Endothelial cell (in vitro differentiated cells): ENCODE data around the gene CKS1B. TPM values are rescaled to one million over a fixed set of nuclear protein-coding genes. Genes with fewer than 3 reads are reported as not detected.

Source experiments
- DNase-seq: peaks from one replicate; pipeline ENCODE4 v3.0.0; 2021; ENCODE audit warnings: low spot score
- H3K27ac Mint-ChIP-seq: one replicate; pipeline ENCODE4 v1.8.0; 2021; ENCODE audit warnings: mixed read lengths, inconsistent platforms; ENCODE audit not compliant: unreplicated experiment
- H3K27me3 Mint-ChIP-seq: one replicate; pipeline ENCODE4 v1.8.0; 2021; ENCODE audit warnings: mild to moderate bottlenecking, moderate library complexity, mixed read lengths, inconsistent platforms; ENCODE audit not compliant: unreplicated experiment
- H3K36me3 Mint-ChIP-seq: one replicate; pipeline ENCODE4 v1.8.0; 2021; ENCODE audit warnings: mild to moderate bottlenecking, low read depth, mixed read lengths, inconsistent platforms; ENCODE audit not compliant: unreplicated experiment
- H3K4me1 Mint-ChIP-seq: one replicate; pipeline ENCODE4 v1.8.0; 2021; ENCODE audit warnings: mild to moderate bottlenecking, mixed read lengths, inconsistent platforms; ENCODE audit not compliant: unreplicated experiment
- H3K4me3 Mint-ChIP-seq: one replicate; pipeline ENCODE4 v1.8.0; 2021; ENCODE audit warnings: mild to moderate bottlenecking, mixed read lengths, inconsistent platforms; ENCODE audit not compliant: unreplicated experiment
- H3K9me3 Mint-ChIP-seq: one replicate; pipeline ENCODE4 v1.8.0; 2021; ENCODE audit warnings: mixed read lengths, inconsistent platforms; ENCODE audit not compliant: unreplicated experiment
- CTCF ChIP-seq: fragments of 200-600 bp; sonication (generic); IDR thresholded peaks from one replicate; pipeline ENCODE4 v1.5.0; 2021; ENCODE audit warnings: antibody characterized with exemption; ENCODE audit not compliant: unreplicated experiment
- total RNA-seq: library from RNA; stranded (reverse); fragmentation: NEBNext Ultra II Directional; extraction: Animal tissue kit (Norgen Biotek cat#: 25700); gene quantifications from one replicate; pipeline ENCODE4 v1.2.1, GENCODE V29; 2021; ENCODE audit not compliant: unreplicated experiment

CKS1B gene
- total RNA-seq, 1 donor from 2014 or later, result 48.3 TPM

DNA sequence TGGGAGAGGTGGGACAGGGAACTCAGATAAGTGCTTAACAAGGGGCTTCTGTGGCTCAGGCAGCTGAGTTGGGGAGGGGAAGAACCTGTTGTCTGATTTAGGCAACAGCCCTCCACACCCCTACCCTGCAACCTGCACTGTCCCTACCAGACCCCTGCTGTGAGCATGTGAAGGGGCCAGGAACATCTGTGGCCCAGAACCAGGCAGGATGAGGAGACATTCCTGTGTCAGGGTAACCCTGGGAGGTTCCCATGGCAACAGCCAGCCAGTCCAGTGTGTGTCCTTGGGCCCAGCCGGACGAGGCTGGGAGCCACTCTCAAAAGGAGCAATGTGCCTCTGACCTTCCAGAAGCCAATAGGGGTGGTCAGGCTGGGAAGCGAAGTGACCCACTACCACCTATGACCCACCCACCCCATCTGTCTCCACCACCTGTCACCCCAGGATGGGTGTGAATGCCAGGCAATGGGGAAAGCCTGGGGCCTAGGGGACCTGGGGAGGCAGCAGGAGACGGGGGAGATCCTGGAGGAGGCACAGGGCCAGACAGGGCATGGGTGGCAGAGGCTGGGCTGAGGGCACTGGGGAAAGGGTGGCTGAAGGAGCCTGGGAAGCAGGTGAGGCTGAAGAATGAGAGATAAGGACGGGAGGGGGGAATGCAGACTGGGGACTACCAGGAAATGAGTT, 33.0 kb upstream of the CKS1B start:
- peaks cover 39% of the 10 kb centered on the region for H3K4me1 Mint-ChIP-seq
- H3K4me3 Mint-ChIP-seq, result no peak overlapping the region
- H3K27ac Mint-ChIP-seq, result peak overlapping the region; percentile 52
- TF ChIP-seq CTCF, result no peak
- H3K27me3 Mint-ChIP-seq, result peaks cover 20% of the 10 kb centered on the region
- H3K9me3 Mint-ChIP-seq, result no peaks in the 10 kb centered on the region
- H3K36me3 Mint-ChIP-seq, result peaks cover 10% of the 10 kb centered on the region
- DNase-seq, result peak; percentile 59

GRCh38 chr1:154943649-154944400, 30.7 kb upstream of the CKS1B start:
- H3K27me3 Mint-ChIP-seq, result peaks cover 10% of the 10 kb centered on the region
- peak overlapping the region; percentile 42 for H3K4me3 Mint-ChIP-seq
- H3K4me1 Mint-ChIP-seq, result peaks cover 25% of the 10 kb centered on the region
- peak; percentile 57 for DNase-seq
- TF ChIP-seq CTCF, result peak; percentile 56
- peaks cover 15% of the 10 kb centered on the region for H3K36me3 Mint-ChIP-seq
- no peaks in the 10 kb centered on the region for H3K9me3 Mint-ChIP-seq
- peak overlapping the region; percentile 84 for H3K27ac Mint-ChIP-seq

DNA sequence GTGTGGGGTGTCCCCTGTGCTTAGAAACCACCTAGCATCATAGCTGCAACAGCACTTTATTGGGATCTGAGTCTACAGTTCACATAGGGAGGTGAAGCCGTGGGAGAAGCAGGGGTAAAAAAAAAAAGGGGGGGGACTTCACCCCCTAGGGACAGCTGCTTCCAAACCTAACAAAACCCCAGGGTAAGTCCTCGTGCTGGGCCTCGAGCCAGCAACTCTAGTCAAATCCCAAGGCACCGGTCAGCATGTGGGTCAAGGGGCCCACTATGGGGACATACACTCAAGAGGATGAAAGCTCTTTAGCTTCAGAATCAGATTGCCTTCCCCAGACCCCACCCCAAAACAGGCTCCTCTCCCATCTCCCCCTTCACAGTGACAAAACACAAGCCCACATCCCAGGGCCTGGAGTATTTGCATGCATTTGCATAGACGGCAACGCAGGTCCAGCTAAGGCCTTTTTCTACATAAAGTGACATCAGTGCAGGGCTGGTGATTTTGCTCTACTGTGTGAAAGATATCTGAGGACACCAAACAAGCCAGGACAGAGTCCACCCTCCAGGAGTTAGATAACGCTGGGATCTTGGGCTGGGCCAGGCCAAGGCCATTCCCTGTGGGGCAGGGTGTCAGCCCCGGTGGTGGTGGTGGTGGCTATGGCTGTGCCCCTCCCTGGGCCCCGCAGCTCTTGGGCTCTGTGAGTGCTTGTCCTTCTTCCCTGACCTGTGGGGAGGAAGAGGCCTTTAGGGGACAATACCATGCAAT, 29.9 kb upstream of the CKS1B start:
- Mint-ChIP-seq H3K4me3 (no peak overlapping the region), H3K27me3 (peaks cover 8% of the 10 kb centered on the region), H3K36me3 (peaks cover 18% of the 10 kb centered on the region), H3K27ac (peak overlapping the region; percentile 42), H3K9me3 (no peaks in the 10 kb centered on the region), H3K4me1 (peaks cover 23% of the 10 kb centered on the region)
- TF ChIP-seq CTCF, result no peak
- no peak for DNase-seq

DNA sequence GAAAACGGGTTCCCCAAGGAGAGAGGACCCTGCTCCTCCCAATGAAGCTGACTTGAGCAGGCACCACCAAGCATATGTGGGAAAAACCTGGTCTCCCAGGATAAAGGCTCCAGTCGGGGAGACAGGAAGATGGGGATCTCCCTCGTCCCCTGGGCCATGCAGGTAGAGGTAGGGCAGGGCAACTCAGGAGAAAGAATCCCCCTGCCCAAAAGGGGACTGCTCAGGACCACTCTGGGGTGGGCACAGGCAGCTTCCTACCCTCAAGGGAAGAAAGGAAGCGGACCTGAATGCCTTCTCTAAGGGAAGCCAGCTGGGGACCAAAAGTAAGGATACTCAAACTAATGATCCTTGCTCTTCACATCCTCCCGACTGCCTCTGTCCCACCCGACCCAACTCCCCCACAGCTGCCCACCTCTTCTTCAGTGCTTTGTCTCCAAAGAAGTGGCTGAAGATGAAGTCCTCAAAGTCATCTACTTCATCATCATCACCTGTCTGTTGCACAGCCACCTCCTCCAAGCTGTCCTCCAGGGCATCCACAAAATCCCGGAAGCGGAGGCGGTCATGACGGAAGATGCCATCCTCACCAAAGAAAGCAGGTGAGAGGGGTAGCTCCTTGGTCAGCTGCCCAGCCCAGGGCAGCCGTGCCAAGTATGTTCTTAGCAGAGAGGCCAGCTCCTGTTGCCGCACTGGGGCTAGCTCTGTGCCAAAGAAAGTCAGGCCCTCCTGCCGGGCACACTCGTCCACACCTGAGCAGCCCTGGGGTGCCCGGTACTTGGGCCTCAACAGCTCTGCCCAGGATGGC, 29.1 kb upstream of the CKS1B start:
- TF ChIP-seq CTCF, result no peak
- H3K36me3 Mint-ChIP-seq, result peaks cover 18% of the 10 kb centered on the region
- peaks cover 22% of the 10 kb centered on the region for H3K4me1 Mint-ChIP-seq
- no peak overlapping the region for H3K4me3 Mint-ChIP-seq
- H3K27ac Mint-ChIP-seq, result no peak overlapping the region
- peaks cover 8% of the 10 kb centered on the region for H3K27me3 Mint-ChIP-seq
- no peaks in the 10 kb centered on the region for H3K9me3 Mint-ChIP-seq
- DNase-seq, result no peak
